Skeletal muscle satellite cell (primary cell): ENCODE measurements around the gene NR1H2.
"Not testable (repeated sequence)": the region's sequence is repeated elsewhere in the genome, so short reads cannot be mapped to it uniquely, and the experiment has no call there.

Source experiments
- H3K27me3 ChIP-seq: 2 replicates; pipeline ENCODE4 v1.7.0; 2013; ENCODE audit warnings: low read length; ENCODE audit not compliant: control insufficient read depth, insufficient read depth
- H3K36me3 ChIP-seq: 2 replicates; pipeline ENCODE4 v1.7.0; 2013; ENCODE audit warnings: mild to moderate bottlenecking, control low read depth, low read length; ENCODE audit not compliant: insufficient read depth
- H3K4me1 ChIP-seq: 2 replicates; pipeline ENCODE4 v1.7.0; 2013; ENCODE audit warnings: low read length; ENCODE audit not compliant: control insufficient read depth, insufficient read depth
- H3K4me2 ChIP-seq: 2 replicates; pipeline ENCODE4 v1.7.0; 2013; ENCODE audit warnings: mild to moderate bottlenecking, low read length
- H3K4me3 ChIP-seq: 2 replicates; pipeline ENCODE4 v1.7.0; 2013; ENCODE audit warnings: low read length
- H3K9ac ChIP-seq: 2 replicates; pipeline ENCODE4 v1.7.0; 2013; ENCODE audit warnings: mild to moderate bottlenecking, low read depth, low read length, moderate library complexity
- H3K9me3 ChIP-seq: replicated peaks from 2 replicates; pipeline ENCODE4 v1.7.0; 2013; ENCODE audit warnings: mild to moderate bottlenecking, control low read depth, low read length

NR1H2 gene

GRCh38 chr19:50383001-50383851 is 7.0 kb downstream of the NR1H2 start:
- H3K36me3 ChIP-seq = peaks cover 42% of the 10 kb centered on the region
- H3K9ac ChIP-seq = peak overlapping the region; percentile 90
- no peaks in the 10 kb centered on the region for H3K9me3 ChIP-seq
- no peaks in the 10 kb centered on the region for H3K27me3 ChIP-seq
- H3K4me1 ChIP-seq = peaks cover 14% of the 10 kb centered on the region
- peak overlapping the region; percentile 90 for H3K4me2 ChIP-seq
- H3K4me3 ChIP-seq = peak overlapping the region; percentile 71

GRCh38 chr19:50383852-50384684 is 7.8 kb downstream of the NR1H2 start, which contains the start of gene POLD1:
TSS of gene POLD1 (plus strand) at chr19:50384347. CDS start at chr19:50398852, 14,505 bp downstream.
- no peaks in the 10 kb centered on the region for H3K9me3 ChIP-seq
- peaks cover 34% of the 10 kb centered on the region for H3K36me3 ChIP-seq
- H3K4me3 ChIP-seq = peak within 1 kb of the TSS; percentile 71
- H3K9ac ChIP-seq = peak within 1 kb of the TSS; percentile 90
- no peaks in the 10 kb centered on the region for H3K27me3 ChIP-seq
- H3K4me2 ChIP-seq = peak within 1 kb of the TSS; percentile 90
- peaks cover 14% of the 10 kb centered on the region for H3K4me1 ChIP-seq

GRCh38 chr19:50384685-50385535 is 8.7 kb downstream of the NR1H2 start:
- peaks cover 14% of the 10 kb centered on the region for H3K4me1 ChIP-seq
- peak overlapping the region; percentile 90 for H3K4me2 ChIP-seq
- no peaks in the 10 kb centered on the region for H3K9me3 ChIP-seq
- H3K4me3 ChIP-seq = peak overlapping the region; percentile 71
- peaks cover 26% of the 10 kb centered on the region for H3K36me3 ChIP-seq
- H3K9ac ChIP-seq = peak overlapping the region; percentile 90
- no peaks in the 10 kb centered on the region for H3K27me3 ChIP-seq

- no peak overlapping the region for H3K4me3 ChIP-seq
- no peak overlapping the region for H3K4me2 ChIP-seq
- no peaks in the 10 kb centered on the region for H3K27me3 ChIP-seq
- H3K9me3 ChIP-seq = no peaks in the 10 kb centered on the region
- peaks cover 14% of the 10 kb centered on the region for H3K4me1 ChIP-seq
- no peak overlapping the region for H3K9ac ChIP-seq
- peaks cover 2% of the 10 kb centered on the region for H3K36me3 ChIP-seq
Observed at GRCh38 chr19:50387176-50387867, 11.1 kb downstream of the NR1H2 start.

GRCh38 chr19:50387868-50388245 is 11.6 kb downstream of the NR1H2 start:
- Histone ChIP-seq H3K9me3 (no peaks in the 10 kb centered on the region), H3K9ac (no peak overlapping the region), H3K36me3 (peaks cover 3% of the 10 kb centered on the region), H3K4me3 (no peak overlapping the region), H3K27me3 (no peaks in the 10 kb centered on the region), H3K4me1 (peaks cover 14% of the 10 kb centered on the region), H3K4me2 (no peak overlapping the region)

GRCh38 chr19:50390295-50390694 is 14.0 kb downstream of the NR1H2 start:
- not testable (repeated sequence) for H3K4me1 ChIP-seq, H3K9ac ChIP-seq, H3K36me3 ChIP-seq, H3K9me3 ChIP-seq, H3K4me3 ChIP-seq, H3K4me2 ChIP-seq, H3K27me3 ChIP-seq

GRCh38 chr19:50390952-50391351 is 14.7 kb downstream of the NR1H2 start:
- H3K4me1 ChIP-seq, H3K4me2 ChIP-seq, H3K9ac ChIP-seq, H3K36me3 ChIP-seq, H3K9me3 ChIP-seq, H3K27me3 ChIP-seq, H3K4me3 ChIP-seq: not testable (repeated sequence)

GRCh38 chr19:50392759-50393158 is 16.5 kb downstream of the NR1H2 start:
- H3K27me3 ChIP-seq = no peaks in the 10 kb centered on the region
- no peak overlapping the region for H3K9ac ChIP-seq
- H3K36me3 ChIP-seq = peaks cover 4% of the 10 kb centered on the region
- H3K4me1 ChIP-seq = no peaks in the 10 kb centered on the region
- H3K4me2 ChIP-seq = no peak overlapping the region
- H3K9me3 ChIP-seq = no peaks in the 10 kb centered on the region
- H3K4me3 ChIP-seq = no peak overlapping the region

- Histone ChIP-seq H3K4me2 (no peak overlapping the region), H3K27me3 (no peaks in the 10 kb centered on the region), H3K9ac (no peak overlapping the region), H3K9me3 (no peaks in the 10 kb centered on the region), H3K36me3 (peaks cover 4% of the 10 kb centered on the region), H3K4me3 (no peak overlapping the region), H3K4me1 (no peaks in the 10 kb centered on the region)
Observed at GRCh38 chr19:50393589-50393988, 17.3 kb downstream of the NR1H2 start.

- no peak overlapping the region for H3K4me2 ChIP-seq
- H3K4me1 ChIP-seq = no peaks in the 10 kb centered on the region
- H3K9ac ChIP-seq = no peak overlapping the region
- peaks cover 4% of the 10 kb centered on the region for H3K36me3 ChIP-seq
- H3K9me3 ChIP-seq = no peaks in the 10 kb centered on the region
- no peaks in the 10 kb centered on the region for H3K27me3 ChIP-seq
- no peak overlapping the region for H3K4me3 ChIP-seq
Observed at GRCh38 chr19:50394017-50394416, 17.8 kb downstream of the NR1H2 start.
